ENCODE data around the gene KCNC4.

KCNC4 gene

GRCh38 chr1:110228381-110228780 is 18.3 kb downstream of the KCNC4 start:
- no peak overlapping the region for H3K4me3 ChIP-seq (replicated peaks in 1 of 2; ENCODE audit: low read depth in 2 of 2, low read length in 2 of 2)
- TF ChIP-seq, protein P1, sequence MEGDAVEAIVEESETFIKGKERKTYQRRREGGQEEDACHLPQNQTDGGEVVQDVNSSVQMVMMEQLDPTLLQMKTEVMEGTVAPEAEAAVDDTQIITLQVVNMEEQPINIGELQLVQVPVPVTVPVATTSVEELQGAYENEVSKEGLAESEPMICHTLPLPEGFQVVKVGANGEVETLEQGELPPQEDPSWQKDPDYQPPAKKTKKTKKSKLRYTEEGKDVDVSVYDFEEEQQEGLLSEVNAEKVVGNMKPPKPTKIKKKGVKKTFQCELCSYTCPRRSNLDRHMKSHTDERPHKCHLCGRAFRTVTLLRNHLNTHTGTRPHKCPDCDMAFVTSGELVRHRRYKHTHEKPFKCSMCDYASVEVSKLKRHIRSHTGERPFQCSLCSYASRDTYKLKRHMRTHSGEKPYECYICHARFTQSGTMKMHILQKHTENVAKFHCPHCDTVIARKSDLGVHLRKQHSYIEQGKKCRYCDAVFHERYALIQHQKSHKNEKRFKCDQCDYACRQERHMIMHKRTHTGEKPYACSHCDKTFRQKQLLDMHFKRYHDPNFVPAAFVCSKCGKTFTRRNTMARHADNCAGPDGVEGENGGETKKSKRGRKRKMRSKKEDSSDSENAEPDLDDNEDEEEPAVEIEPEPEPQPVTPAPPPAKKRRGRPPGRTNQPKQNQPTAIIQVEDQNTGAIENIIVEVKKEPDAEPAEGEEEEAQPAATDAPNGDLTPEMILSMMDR (IDR thresholded peaks at IDR 0.05; ENCODE audit: low read depth, low read length), result no peak
- DNase-seq (ENCODE audit: low read depth in 2 of 2), result no peak

GRCh38 chr1:110228869-110229268 is 18.8 kb downstream of the KCNC4 start:
- TF ChIP-seq, protein P1 (IDR thresholded peaks at IDR 0.05; ENCODE audit: low read depth, low read length), result no peak
- DNase-seq (ENCODE audit: low read depth in 2 of 2), result no peak
- no peak overlapping the region for H3K4me3 ChIP-seq (replicated peaks in 1 of 2; ENCODE audit: low read depth in 2 of 2, low read length in 2 of 2)

GRCh38 chr1:110229348-110230001 is 19.4 kb downstream of the KCNC4 start:
- peak in 1 of 2 donors; percentile 21 for DNase-seq (ENCODE audit: low read depth in 2 of 2)
- no peak overlapping the region for H3K4me3 ChIP-seq (replicated peaks in 1 of 2; ENCODE audit: low read depth in 2 of 2, low read length in 2 of 2)
- TF ChIP-seq, protein P1 (IDR thresholded peaks at IDR 0.05; ENCODE audit: low read depth, low read length), result no peak

- no peak overlapping the region for H3K4me3 ChIP-seq (replicated peaks in 1 of 2; ENCODE audit: low read depth in 2 of 2, low read length in 2 of 2)
- TF ChIP-seq, protein P1 (IDR thresholded peaks at IDR 0.05; ENCODE audit: low read depth, low read length), result no peak
- no peak for DNase-seq (ENCODE audit: low read depth in 2 of 2)
Observed at GRCh38 chr1:110230381-110231199, 20.5 kb downstream of the KCNC4 start.

- TF ChIP-seq, protein P1 (IDR thresholded peaks at IDR 0.05; ENCODE audit: low read depth, low read length), result no peak
- no peak overlapping the region for H3K4me3 ChIP-seq (replicated peaks in 1 of 2; ENCODE audit: low read depth in 2 of 2, low read length in 2 of 2)
- no peak for DNase-seq (ENCODE audit: low read depth in 2 of 2)
Observed at GRCh38 chr1:110233861-110234260, 23.7 kb downstream of the KCNC4 start.

DNA sequence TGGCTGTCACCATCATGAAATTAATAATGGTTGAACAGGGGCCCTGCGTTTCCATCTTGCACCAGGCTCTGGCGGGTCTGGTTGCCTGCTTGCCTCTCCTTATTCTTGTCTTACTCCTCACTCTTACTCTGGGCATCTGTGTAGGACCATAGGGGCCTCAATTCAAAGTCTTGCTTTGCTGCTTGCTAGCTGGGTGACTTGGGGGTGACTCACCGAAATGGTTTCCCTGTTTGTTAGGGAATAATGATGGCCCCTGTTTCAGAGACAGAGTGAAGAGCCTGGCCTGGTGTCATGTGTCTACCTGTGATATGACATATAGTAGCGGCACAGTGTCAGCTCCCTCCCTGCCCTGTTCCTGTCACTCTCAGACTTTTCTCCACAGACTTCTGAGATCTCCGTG is 24.6 kb downstream of the KCNC4 start:
- peak in 1 of 2 donors; percentile 21 for DNase-seq (ENCODE audit: low read depth in 2 of 2)
- TF ChIP-seq, protein P1 (IDR thresholded peaks at IDR 0.05; ENCODE audit: low read depth, low read length), result no peak
- H3K4me3 ChIP-seq (replicated peaks in 1 of 2; ENCODE audit: low read depth in 2 of 2, low read length in 2 of 2), result no peak overlapping the region

Data from cardiac fibroblast (primary cell).